PC-9 (cell line): ENCODE data around the gene KREMEN1.

Experiments used
- EZH2 ChIP-seq: fragments of 200-600 bp; sonication (generic); IDR thresholded peaks from 2 replicates; pipeline ENCODE4 v1.8.0; 2017; ENCODE audit warnings: antibody characterized with exemption, low read depth
- TF ChIP-seq, protein P1 (sequence below): fragments of 200-600 bp; sonication (generic); conservative IDR thresholded peaks from 2 replicates; pipeline ENCODE4 v1.6.1; 2017; ENCODE audit warnings: mixed run types, antibody characterized with exemption, mild to moderate bottlenecking, moderate library complexity

DNA sequence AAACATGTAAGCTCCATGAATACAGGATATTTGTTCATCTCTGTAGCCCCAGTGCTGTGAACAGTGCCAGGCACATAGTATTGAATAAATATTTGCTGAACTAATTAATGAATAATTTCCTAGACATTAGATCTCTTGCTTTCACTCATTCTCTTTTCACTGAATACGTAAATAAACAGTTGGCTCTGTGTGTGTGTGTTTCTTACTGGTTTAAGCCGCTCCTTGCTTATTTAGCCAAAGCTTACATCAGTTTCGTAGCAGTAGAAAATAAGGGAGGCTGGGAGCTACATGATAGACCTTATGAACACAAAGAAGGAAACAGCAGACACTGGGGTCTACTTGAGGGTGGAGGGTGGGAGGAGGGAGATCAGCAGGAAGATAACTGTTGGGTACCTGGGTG lies 17.2 kb downstream of the KREMEN1 start:
- TF ChIP-seq, protein P1, sequence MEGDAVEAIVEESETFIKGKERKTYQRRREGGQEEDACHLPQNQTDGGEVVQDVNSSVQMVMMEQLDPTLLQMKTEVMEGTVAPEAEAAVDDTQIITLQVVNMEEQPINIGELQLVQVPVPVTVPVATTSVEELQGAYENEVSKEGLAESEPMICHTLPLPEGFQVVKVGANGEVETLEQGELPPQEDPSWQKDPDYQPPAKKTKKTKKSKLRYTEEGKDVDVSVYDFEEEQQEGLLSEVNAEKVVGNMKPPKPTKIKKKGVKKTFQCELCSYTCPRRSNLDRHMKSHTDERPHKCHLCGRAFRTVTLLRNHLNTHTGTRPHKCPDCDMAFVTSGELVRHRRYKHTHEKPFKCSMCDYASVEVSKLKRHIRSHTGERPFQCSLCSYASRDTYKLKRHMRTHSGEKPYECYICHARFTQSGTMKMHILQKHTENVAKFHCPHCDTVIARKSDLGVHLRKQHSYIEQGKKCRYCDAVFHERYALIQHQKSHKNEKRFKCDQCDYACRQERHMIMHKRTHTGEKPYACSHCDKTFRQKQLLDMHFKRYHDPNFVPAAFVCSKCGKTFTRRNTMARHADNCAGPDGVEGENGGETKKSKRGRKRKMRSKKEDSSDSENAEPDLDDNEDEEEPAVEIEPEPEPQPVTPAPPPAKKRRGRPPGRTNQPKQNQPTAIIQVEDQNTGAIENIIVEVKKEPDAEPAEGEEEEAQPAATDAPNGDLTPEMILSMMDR, result no peak
- TF ChIP-seq EZH2, result no peak
